Prostate gland (tissue), 2 donors: ENCODE measurements around the gene ATXN10. TPM values are rescaled to one million over a fixed set of nuclear protein-coding genes. Genes with fewer than 3 reads are reported as not detected.

ENCODE experiments used
- DNase-seq: peaks from one replicate; pipeline ENCODE4 v3.0.0-alpha.2; 2019; ENCODE audit warnings: low spot score
- H3K27ac ChIP-seq, 2 donors: fragments of 200-600 bp; sonication (generic); 2 replicates each; pipeline ENCODE4 v1.5.1; 2017 to 2019
- H3K27me3 ChIP-seq: fragments of 200-600 bp; sonication (generic); replicated peaks from 2 replicates; pipeline ENCODE4 v1.5.1; 2019; ENCODE audit not compliant: insufficient read depth
- H3K36me3 ChIP-seq, 2 donors: fragments of 200-600 bp; sonication (generic); 1 replicate in 1 of 2; 2 replicates in 1 of 2; pipeline versions ENCODE4 v1.5.1 to v1.8.1; 2017 to 2019
- H3K4me1 ChIP-seq: fragments of 200-600 bp; sonication (generic); replicated peaks from 2 replicates; pipeline ENCODE4 v1.5.1; 2019
- H3K4me3 ChIP-seq, 2 donors: fragments of 200-600 bp; sonication (generic); 2 replicates each; pipeline ENCODE4 v1.5.1; 2017 to 2019
- H3K9me3 ChIP-seq: fragments of 200-600 bp; sonication (generic); 2 replicates; pipeline ENCODE4 v1.5.1; 2017
- CTCF ChIP-seq, 4 experiments: fragments of 200-600 bp in 2 of 4; fragments of 450-650 bp in 2 of 4; sonication (generic) in 2 of 4; IDR thresholded peaks; 1 replicate in 3 of 4; 2 replicates in 1 of 4; pipeline ENCODE4 v1.5.1; 2016 to 2019; ENCODE audit warnings: antibody characterized with exemption in 4 of 4, mild to moderate bottlenecking in 2 of 4, moderate library complexity in 2 of 4
- POLR2A ChIP-seq: fragments of 450-650 bp; IDR thresholded peaks from one replicate; pipeline ENCODE4 v1.6.1; 2016; ENCODE audit warnings: antibody characterized with exemption, mild to moderate bottlenecking
- POLR2AphosphoS5 ChIP-seq: sonication (generic); formaldehyde crosslinking; IDR thresholded peaks from one replicate; pipeline ENCODE4 v1.6.1; 2017; ENCODE audit warnings: antibody characterized with exemption
- WGBS: methylation state at CpG from one replicate; pipeline ENCODE4 v1.1.5; 2018; 5-methylcytosine and 5-hydroxymethylcytosine counted together
- intact Hi-C: fragments of 100-400 bp; cut with DNase I; formaldehyde crosslinking; loops from one replicate; pipeline ENCODE4 v1.14.2; 2022
- total RNA-seq, 2 donors: library from RNA; depleted of rRNA; stranded (reverse); fragments of >200 nt; gene quantifications; one replicate each; pipeline ENCODE4 v1.1.0, GENCODE V29; 2016

The ATXN10 gene
- total RNA-seq, 2 donors from 2014 or later = 125 to 148 TPM

- no peak overlapping the region for H3K4me3 ChIP-seq
- 52% methylated on average over 5 of the region's 5 CpGs for WGBS
- intact Hi-C loops = no loop called here
- H3K4me1 ChIP-seq = no peaks in the 10 kb centered on the region
- DNase-seq = no peak
- H3K27me3 ChIP-seq = no peaks in the 10 kb centered on the region
- no peaks in the 10 kb centered on the region for H3K36me3 ChIP-seq
- H3K9me3 ChIP-seq = no peaks in the 10 kb centered on the region
- TF ChIP-seq POLR2A (no peak), CTCF (IDR thresholded peaks at IDR 0.05) (no peak), POLR2AphosphoS5 (no peak)
- H3K27ac ChIP-seq = no peak overlapping the region
These were observed 173.4 kb downstream of the ATXN10 start for GRCh38 chr22:45845076-45845487.

GRCh38 chr22:45846952-45847351 is 175.3 kb downstream of the ATXN10 start:
- TF ChIP-seq POLR2AphosphoS5 (no peak), POLR2A (no peak), CTCF (IDR thresholded peaks at IDR 0.05) (no peak)
- no peak for DNase-seq
- intact Hi-C loops = no loop called here
- Histone ChIP-seq H3K27me3 (no peaks in the 10 kb centered on the region), H3K27ac (no peak overlapping the region), H3K9me3 (no peaks in the 10 kb centered on the region), H3K36me3 (no peaks in the 10 kb centered on the region), H3K4me1 (no peaks in the 10 kb centered on the region), H3K4me3 (no peak overlapping the region)
- 84% methylated on average over 3 of the region's 3 CpGs for WGBS

GRCh38 chr22:45848904-45849303 is 177.3 kb downstream of the ATXN10 start:
- H3K9me3 ChIP-seq = no peaks in the 10 kb centered on the region
- no peaks in the 10 kb centered on the region for H3K4me1 ChIP-seq
- no peaks in the 10 kb centered on the region for H3K27me3 ChIP-seq
- TF ChIP-seq POLR2AphosphoS5 (no peak), CTCF (IDR thresholded peaks at IDR 0.05) (no peak), POLR2A (no peak)
- H3K4me3 ChIP-seq = no peak overlapping the region
- no peak for DNase-seq
- H3K27ac ChIP-seq = no peak overlapping the region
- 96% methylated on average over 2 of the region's 2 CpGs for WGBS
- no peaks in the 10 kb centered on the region for H3K36me3 ChIP-seq
- intact Hi-C loops = no loop called here

GRCh38 chr22:45852826-45853225 is 181.2 kb downstream of the ATXN10 start:
- WGBS = 48% methylated on average over 2 of the region's 2 CpGs
- H3K27me3 ChIP-seq = no peaks in the 10 kb centered on the region

More at GRCh38 chr22:45852826-45853225, 181.2 kb downstream of the ATXN10 start:
- no peak overlapping the region for H3K27ac ChIP-seq
- no peaks in the 10 kb centered on the region for H3K36me3 ChIP-seq
- H3K4me1 ChIP-seq = no peaks in the 10 kb centered on the region
- TF ChIP-seq CTCF (IDR thresholded peaks at IDR 0.05) = no peak
- TF ChIP-seq POLR2A = no peak
- TF ChIP-seq POLR2AphosphoS5 = no peak
- intact Hi-C loops = no loop called here
- DNase-seq = no peak
- no peak overlapping the region for H3K4me3 ChIP-seq
- H3K9me3 ChIP-seq = no peaks in the 10 kb centered on the region
